Neutrophil (primary cell): ENCODE measurements around the gene TMEM158.

ENCODE experiments used
- H3K27ac ChIP-seq: fragments of 200-600 bp; sonication (generic); 2 replicates; pipeline ENCODE4 v1.5.1; 2016; ENCODE audit warnings: mild to moderate bottlenecking, moderate library complexity
- H3K27me3 ChIP-seq: fragments of 200-600 bp; sonication (generic); 2 replicates; pipeline ENCODE4 v1.6.0; 2016; ENCODE audit warnings: mild to moderate bottlenecking
- H3K36me3 ChIP-seq: fragments of 200-600 bp; sonication (generic); 2 replicates; pipeline ENCODE4 v1.5.1; 2017
- H3K4me1 ChIP-seq, 2 experiments: fragments of 200-600 bp in 1 of 2; sonication (generic) in 1 of 2; 1 replicate in 1 of 2; 2 replicates in 1 of 2; pipeline versions ENCODE4 v1.5.1 to v1.6.1; 2013 to 2016; ENCODE audit warnings: low read depth in 1 of 2, low read length in 1 of 2, mild to moderate bottlenecking in 1 of 2, moderate library complexity in 1 of 2; ENCODE audit not compliant: control insufficient read depth in 1 of 2, insufficient read depth in 1 of 2
- H3K4me3 ChIP-seq, 2 experiments: fragments of 200-600 bp in 1 of 2; sonication (generic) in 1 of 2; 1 replicate in 1 of 2; 2 replicates in 1 of 2; pipeline ENCODE4 v1.5.1; 2013 to 2016; ENCODE audit warnings: low read depth in 1 of 2, low read length in 1 of 2, mild to moderate bottlenecking in 1 of 2, moderate library complexity in 1 of 2
- H3K9me3 ChIP-seq: fragments of 200-600 bp; sonication (generic); 2 replicates; pipeline ENCODE4 v1.5.1; 2016
- TF ChIP-seq, protein P1 (sequence below): fragments of 200-600 bp; sonication (generic); IDR thresholded peaks from 2 replicates; pipeline ENCODE4 v1.5.1; 2016; ENCODE audit warnings: antibody characterized with exemption

Gene TMEM158

DNA sequence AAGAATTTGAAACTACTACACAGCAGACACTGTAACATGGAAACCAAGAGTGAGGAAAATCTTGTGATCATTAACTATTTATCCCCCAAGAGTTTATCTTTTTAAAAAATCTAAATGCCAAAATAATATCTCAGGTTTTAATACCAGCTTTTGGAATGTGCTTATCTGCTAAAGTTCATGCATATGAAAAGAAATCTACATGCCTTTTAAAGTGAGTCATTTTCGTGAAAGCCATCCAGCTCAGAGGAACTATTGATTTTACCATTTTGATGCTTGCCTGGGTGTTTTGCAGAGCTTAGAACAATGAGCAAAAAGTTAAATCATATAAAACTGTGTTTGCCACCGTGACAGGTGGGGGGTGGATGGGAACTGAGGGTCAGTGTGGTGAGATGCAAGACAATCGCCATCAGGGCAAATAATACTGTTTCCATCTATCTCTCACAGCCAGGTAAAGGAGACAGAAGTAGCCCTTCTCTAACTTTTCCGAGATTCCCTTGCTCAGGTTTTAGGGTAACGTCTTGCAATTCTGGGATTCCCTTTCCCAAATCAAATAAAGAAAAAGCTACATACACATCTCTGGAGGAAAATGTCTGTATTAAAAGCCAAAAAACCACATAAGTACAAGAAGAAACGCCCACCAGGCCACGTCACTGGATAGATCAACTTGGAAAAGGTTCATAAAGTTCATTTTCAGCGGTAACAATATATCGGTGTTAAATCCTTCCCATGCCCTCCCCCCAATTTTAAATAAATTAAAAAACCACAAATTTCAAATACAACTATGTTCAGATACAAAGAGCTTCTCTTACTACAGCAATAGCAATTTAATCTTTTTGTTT lies 2.0 kb downstream of the TMEM158 start:
- Histone ChIP-seq H3K4me1 (peaks cover 8 to 11% of the 10 kb centered on the region in 2 experiments), H3K9me3 (no peaks in the 10 kb centered on the region), H3K27me3 (peaks cover 61% of the 10 kb centered on the region), H3K27ac (no peak overlapping the region), H3K4me3 (no peak overlapping the region), H3K36me3 (no peaks in the 10 kb centered on the region)
- TF ChIP-seq, protein P1, sequence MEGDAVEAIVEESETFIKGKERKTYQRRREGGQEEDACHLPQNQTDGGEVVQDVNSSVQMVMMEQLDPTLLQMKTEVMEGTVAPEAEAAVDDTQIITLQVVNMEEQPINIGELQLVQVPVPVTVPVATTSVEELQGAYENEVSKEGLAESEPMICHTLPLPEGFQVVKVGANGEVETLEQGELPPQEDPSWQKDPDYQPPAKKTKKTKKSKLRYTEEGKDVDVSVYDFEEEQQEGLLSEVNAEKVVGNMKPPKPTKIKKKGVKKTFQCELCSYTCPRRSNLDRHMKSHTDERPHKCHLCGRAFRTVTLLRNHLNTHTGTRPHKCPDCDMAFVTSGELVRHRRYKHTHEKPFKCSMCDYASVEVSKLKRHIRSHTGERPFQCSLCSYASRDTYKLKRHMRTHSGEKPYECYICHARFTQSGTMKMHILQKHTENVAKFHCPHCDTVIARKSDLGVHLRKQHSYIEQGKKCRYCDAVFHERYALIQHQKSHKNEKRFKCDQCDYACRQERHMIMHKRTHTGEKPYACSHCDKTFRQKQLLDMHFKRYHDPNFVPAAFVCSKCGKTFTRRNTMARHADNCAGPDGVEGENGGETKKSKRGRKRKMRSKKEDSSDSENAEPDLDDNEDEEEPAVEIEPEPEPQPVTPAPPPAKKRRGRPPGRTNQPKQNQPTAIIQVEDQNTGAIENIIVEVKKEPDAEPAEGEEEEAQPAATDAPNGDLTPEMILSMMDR = no peak

DNA sequence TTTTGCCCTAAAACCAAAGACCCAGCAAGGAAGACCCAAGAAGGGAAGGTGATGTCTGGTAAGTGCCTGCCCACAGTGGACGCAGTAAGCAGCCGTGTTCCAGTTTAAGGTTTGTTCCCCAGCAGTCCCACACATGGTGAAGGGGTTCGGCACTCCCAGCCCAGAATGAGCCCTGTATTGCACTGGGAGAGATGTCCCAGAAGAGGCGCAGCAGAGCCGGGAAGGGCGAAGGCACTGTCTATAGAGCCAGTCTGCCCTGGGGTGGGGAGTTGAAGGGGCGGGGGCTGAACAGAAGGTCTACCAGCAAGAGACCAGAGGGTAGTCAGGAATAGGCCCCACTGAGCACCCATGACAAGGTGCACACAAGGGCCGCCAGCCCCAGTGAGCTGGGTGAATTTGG lies 6.4 kb downstream of the TMEM158 start:
- H3K36me3 ChIP-seq = no peaks in the 10 kb centered on the region
- no peaks in the 10 kb centered on the region for H3K9me3 ChIP-seq
- TF ChIP-seq, protein P1 = no peak
- H3K4me3 ChIP-seq = no peak overlapping the region
- H3K27me3 ChIP-seq = peaks cover 21% of the 10 kb centered on the region
- H3K27ac ChIP-seq = no peak overlapping the region
- H3K4me1 ChIP-seq = peaks cover 1 to 2% of the 10 kb centered on the region in 2 experiments

DNA sequence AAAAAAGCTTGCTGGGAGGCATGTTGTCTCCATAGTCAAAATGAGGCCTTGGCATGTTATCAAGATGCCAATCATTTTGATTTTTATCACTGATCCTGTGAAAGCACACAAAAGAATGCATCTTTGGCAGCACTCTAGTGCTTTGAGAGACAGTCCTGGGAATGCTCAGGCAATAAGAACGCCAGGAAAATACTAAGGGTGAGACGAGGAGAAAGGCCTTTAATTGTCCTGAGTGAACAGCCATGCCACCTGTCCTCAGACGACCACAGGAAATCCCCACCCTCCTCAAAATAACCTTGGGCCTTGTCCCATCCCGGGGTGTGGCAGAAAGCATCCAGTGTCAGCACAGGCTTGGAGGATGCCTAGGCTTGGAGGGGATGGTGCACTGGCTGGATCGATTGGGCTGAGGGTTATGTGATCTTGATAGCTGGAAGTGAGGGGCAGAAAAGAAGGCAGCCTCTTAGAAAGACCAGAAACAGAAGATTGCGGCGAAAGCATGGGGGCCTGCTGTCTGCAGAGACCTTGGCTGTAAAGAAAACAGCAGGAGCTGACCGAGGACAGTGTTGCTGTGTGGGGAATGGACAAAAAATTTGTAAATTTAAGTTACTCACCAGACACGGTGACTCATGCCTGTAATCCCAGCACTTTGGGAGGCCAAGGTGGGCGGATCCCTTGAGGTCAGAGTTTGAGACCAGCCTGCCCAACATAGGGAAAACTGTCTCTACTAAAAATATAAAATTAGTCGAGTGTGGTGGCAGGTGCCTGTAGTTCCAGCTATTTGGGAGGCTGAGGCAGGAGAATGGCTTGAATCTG lies 7.3 kb downstream of the TMEM158 start:
- no peaks in the 10 kb centered on the region for H3K36me3 ChIP-seq
- H3K27ac ChIP-seq = no peak overlapping the region
- H3K9me3 ChIP-seq = no peaks in the 10 kb centered on the region
- no peaks in the 10 kb centered on the region for H3K4me1 ChIP-seq
- TF ChIP-seq, protein P1 = no peak
- no peak overlapping the region for H3K4me3 ChIP-seq
- H3K27me3 ChIP-seq = peaks cover 12% of the 10 kb centered on the region

DNA sequence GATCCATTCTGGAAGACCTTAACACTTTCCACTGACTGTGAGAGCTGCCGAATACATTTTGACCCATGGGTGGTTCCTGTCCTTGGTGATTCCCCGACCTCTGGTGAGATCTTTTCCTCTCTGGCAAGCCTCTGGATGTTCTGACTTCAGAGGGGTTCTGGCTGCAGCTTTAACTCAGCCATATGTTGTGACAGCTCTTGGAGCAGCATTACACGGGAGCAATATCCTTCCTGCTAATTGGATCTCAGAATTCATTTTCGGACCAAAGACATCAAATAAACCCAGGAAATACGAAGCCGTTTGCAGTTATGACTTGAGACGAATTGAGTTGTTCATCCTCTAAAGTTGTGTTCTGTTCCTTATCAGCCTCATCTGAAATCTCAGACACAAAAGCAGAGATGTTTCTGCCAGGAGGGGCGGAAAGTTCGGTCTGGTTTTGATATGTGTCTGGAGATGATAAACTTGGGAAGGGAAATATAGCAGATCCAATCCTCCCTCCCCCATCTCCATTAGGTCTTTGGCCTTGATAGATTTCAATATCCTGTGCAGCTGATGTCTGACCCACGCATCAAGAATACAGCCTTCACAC lies 10.0 kb downstream of the TMEM158 start:
- TF ChIP-seq, protein P1 = no peak
- no peaks in the 10 kb centered on the region for H3K36me3 ChIP-seq
- no peaks in the 10 kb centered on the region for H3K27me3 ChIP-seq
- H3K4me1 ChIP-seq = peaks cover 10 to 16% of the 10 kb centered on the region in 2 experiments
- no peak overlapping the region for H3K4me3 ChIP-seq
- no peaks in the 10 kb centered on the region for H3K9me3 ChIP-seq
- no peak overlapping the region for H3K27ac ChIP-seq

DNA sequence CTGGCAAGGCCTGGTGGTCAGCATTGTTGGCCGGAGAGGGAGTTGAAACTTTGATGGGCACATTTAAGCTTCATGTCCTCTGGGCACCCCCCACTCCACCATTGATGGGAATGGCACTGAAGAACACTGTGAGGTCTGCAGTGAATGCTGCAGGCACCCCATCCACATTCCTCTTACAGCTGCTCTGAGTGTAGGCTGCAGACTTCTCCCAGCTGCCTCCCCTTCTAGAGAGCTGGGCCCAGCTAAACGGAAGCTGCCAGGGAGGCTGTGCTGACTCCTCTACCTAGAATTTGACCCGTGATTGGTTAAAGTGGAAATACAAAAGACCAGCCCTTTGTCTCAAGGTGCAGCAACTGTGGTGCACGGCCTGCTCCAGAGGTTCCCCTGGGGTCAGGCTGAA lies 10.6 kb downstream of the TMEM158 start:
- Histone ChIP-seq H3K4me3 (no peak overlapping the region), H3K9me3 (no peaks in the 10 kb centered on the region), H3K36me3 (no peaks in the 10 kb centered on the region), H3K4me1 (peaks cover 13 to 22% of the 10 kb centered on the region in 2 experiments), H3K27ac (no peak overlapping the region), H3K27me3 (no peaks in the 10 kb centered on the region)
- TF ChIP-seq, protein P1 = no peak
